Measurements from ENCODE around the gene ADAMTS20. TPM values are rescaled to one million over a fixed set of nuclear protein-coding genes. Genes with fewer than 3 reads are reported as not detected.

Gene ADAMTS20
- total and polyA plus RNA-seq, 2 donors (not counting 1 experiment from before 2014, with no cell fraction given): not detected

GRCh38 chr12:43578782-43579181, 26.8 kb upstream of the ADAMTS20 start:
- Histone ChIP-seq H3K36me3 (ENCODE audit: control insufficient read depth, insufficient read depth, low read length) (no peaks in the 10 kb centered on the region), H3K79me2 (ENCODE audit: control insufficient read depth, insufficient read depth, low read length) (no peaks in the 10 kb centered on the region), H3K9ac (ENCODE audit: insufficient read depth, low read length) (no peak overlapping the region), H3K4me3 (replicated peaks in 1 of 4; ENCODE audit: control extremely low read depth in 1 of 4, insufficient read depth in 1 of 4, low read depth in 3 of 4, low read length in 4 of 4) (peak overlapping the region in 1 of 4 experiments; percentile 1), H3K4me1 (ENCODE audit: control insufficient read depth, extremely low read depth, insufficient read depth, low read length) (no peaks in the 10 kb centered on the region), H4K20me1 (ENCODE audit: control insufficient read depth, extremely low read depth, insufficient read depth, low read length) (no peaks in the 10 kb centered on the region), H3K27ac (ENCODE audit: insufficient read depth, low read length) (no peak overlapping the region), H3K27me3 (ENCODE audit: control insufficient read depth, insufficient read depth, low read length) (no peaks in the 10 kb centered on the region), H3K9me3 (ENCODE audit: control insufficient read depth, insufficient read depth, low read depth, low read length) (no peaks in the 10 kb centered on the region), H3K4me2 (ENCODE audit: extremely low read depth, insufficient read depth, low read length) (no peak overlapping the region), H2AFZ (ENCODE audit: low read length) (no peak overlapping the region)
- TF ChIP-seq EZH2 (IDR thresholded peaks at IDR 0.05; ENCODE audit: low read length, missing control alignments): no peak
- no peak for TF ChIP-seq CTCF (conservative IDR thresholded peaks at IDR 0.05 in 1 of 2, IDR thresholded peaks at IDR 0.05 in 1 of 2; ENCODE audit: low read depth in 1 of 2, low read length in 2 of 2)
- DNase-seq (ENCODE audit: low read depth in 2 of 2): peak; percentile 2 to 34

GRCh38 chr12:43577381-43577780, 25.4 kb upstream of the ADAMTS20 start:
- no peaks in the 10 kb centered on the region for H3K9me3 ChIP-seq (ENCODE audit: control insufficient read depth, insufficient read depth, low read depth, low read length)
- H3K4me3 ChIP-seq (replicated peaks in 1 of 4; ENCODE audit: control extremely low read depth in 1 of 4, insufficient read depth in 1 of 4, low read depth in 3 of 4, low read length in 4 of 4): no peak overlapping the region
- H3K27me3 ChIP-seq (ENCODE audit: control insufficient read depth, insufficient read depth, low read length): no peaks in the 10 kb centered on the region
- no peaks in the 10 kb centered on the region for H3K36me3 ChIP-seq (ENCODE audit: control insufficient read depth, insufficient read depth, low read length)
- H3K79me2 ChIP-seq (ENCODE audit: control insufficient read depth, insufficient read depth, low read length): no peaks in the 10 kb centered on the region
- no peak overlapping the region for H3K9ac ChIP-seq (ENCODE audit: insufficient read depth, low read length)
- no peak overlapping the region for H3K4me2 ChIP-seq (ENCODE audit: extremely low read depth, insufficient read depth, low read length)
- no peak overlapping the region for H2AFZ ChIP-seq (ENCODE audit: low read length)
- H4K20me1 ChIP-seq (ENCODE audit: control insufficient read depth, extremely low read depth, insufficient read depth, low read length): no peaks in the 10 kb centered on the region
- no peak for DNase-seq (ENCODE audit: low read depth in 2 of 2)
- no peaks in the 10 kb centered on the region for H3K4me1 ChIP-seq (ENCODE audit: control insufficient read depth, extremely low read depth, insufficient read depth, low read length)
- no peak for TF ChIP-seq EZH2 (IDR thresholded peaks at IDR 0.05; ENCODE audit: low read length, missing control alignments)
- no peak for TF ChIP-seq CTCF (conservative IDR thresholded peaks at IDR 0.05 in 1 of 2, IDR thresholded peaks at IDR 0.05 in 1 of 2; ENCODE audit: low read depth in 1 of 2, low read length in 2 of 2)
- H3K27ac ChIP-seq (ENCODE audit: insufficient read depth, low read length): no peak overlapping the region

- Histone ChIP-seq H2AFZ (ENCODE audit: low read length) (no peak overlapping the region), H3K9me3 (ENCODE audit: control insufficient read depth, insufficient read depth, low read depth, low read length) (no peaks in the 10 kb centered on the region), H3K4me3 (replicated peaks in 1 of 4; ENCODE audit: control extremely low read depth in 1 of 4, insufficient read depth in 1 of 4, low read depth in 3 of 4, low read length in 4 of 4) (no peak overlapping the region), H3K36me3 (ENCODE audit: control insufficient read depth, insufficient read depth, low read length) (no peaks in the 10 kb centered on the region), H3K79me2 (ENCODE audit: control insufficient read depth, insufficient read depth, low read length) (no peaks in the 10 kb centered on the region), H3K27ac (ENCODE audit: insufficient read depth, low read length) (no peak overlapping the region), H4K20me1 (ENCODE audit: control insufficient read depth, extremely low read depth, insufficient read depth, low read length) (no peaks in the 10 kb centered on the region), H3K4me1 (ENCODE audit: control insufficient read depth, extremely low read depth, insufficient read depth, low read length) (no peaks in the 10 kb centered on the region), H3K9ac (ENCODE audit: insufficient read depth, low read length) (no peak overlapping the region), H3K4me2 (ENCODE audit: extremely low read depth, insufficient read depth, low read length) (no peak overlapping the region), H3K27me3 (ENCODE audit: control insufficient read depth, insufficient read depth, low read length) (no peaks in the 10 kb centered on the region)
- no peak for TF ChIP-seq EZH2 (IDR thresholded peaks at IDR 0.05; ENCODE audit: low read length, missing control alignments)
- no peak for TF ChIP-seq CTCF (conservative IDR thresholded peaks at IDR 0.05 in 1 of 2, IDR thresholded peaks at IDR 0.05 in 1 of 2; ENCODE audit: low read depth in 1 of 2, low read length in 2 of 2)
- DNase-seq (ENCODE audit: low read depth in 2 of 2): no peak
These were observed 24.2 kb upstream of the ADAMTS20 start for GRCh38 chr12:43576162-43576561.

All from fibroblast of lung (primary cell).